Measurements from ENCODE around the gene MED23.

Gene MED23

GRCh38 chr6:131627724-131628682 lies at the start of gene MED23:
MED23 (minus strand) TSS chr6:131628242; CDS start chr6:131628049, 193 bp downstream.
- H3K27ac ChIP-seq: peak within 1 kb of the TSS in 20 of 21 experiments; percentile 61 to 90 (median 81)

GRCh38 chr6:131673184-131673583 lies 45.1 kb upstream of the MED23 start:
- Histone ChIP-seq H3K4me3 (no peak overlapping the region), H3K27ac (no peak overlapping the region)

More at GRCh38 chr6:131627724-131628682, at the start of gene MED23:
- H3K4me3 ChIP-seq: peak within 1 kb of the TSS; percentile 66 to 89 (median 75)

- Histone ChIP-seq H3K4me3 (no peak overlapping the region), H3K27ac (no peak overlapping the region)
Measured at GRCh38 chr6:131669891-131670290, 41.8 kb upstream of the MED23 start.

GRCh38 chr6:131663578-131664165 lies 35.6 kb upstream of the MED23 start:
- Histone ChIP-seq H3K4me3 (no peak overlapping the region), H3K27ac (no peak overlapping the region)

- no peak overlapping the region for H3K27ac ChIP-seq
Measured at GRCh38 chr6:131660195-131660594, 32.2 kb upstream of the MED23 start.

GRCh38 chr6:131658287-131658686 lies 30.2 kb upstream of the MED23 start:
- H3K27ac ChIP-seq: no peak overlapping the region

More at GRCh38 chr6:131660195-131660594, 32.2 kb upstream of the MED23 start:
- H3K4me3 ChIP-seq: no peak overlapping the region

GRCh38 chr6:131657630-131658111 lies 29.6 kb upstream of the MED23 start:
- H3K27ac ChIP-seq: no peak overlapping the region
- no peak overlapping the region for H3K4me3 ChIP-seq

More at GRCh38 chr6:131658287-131658686, 30.2 kb upstream of the MED23 start:
- no peak overlapping the region for H3K4me3 ChIP-seq

GRCh38 chr6:131657222-131657621 lies 29.2 kb upstream of the MED23 start:
- no peak overlapping the region for H3K4me3 ChIP-seq
- H3K27ac ChIP-seq: no peak overlapping the region

GRCh38 chr6:131656667-131657066 lies 28.6 kb upstream of the MED23 start:
- H3K27ac ChIP-seq: no peak overlapping the region
- H3K4me3 ChIP-seq: no peak overlapping the region

- Histone ChIP-seq H3K4me3 (no peak overlapping the region), H3K27ac (no peak overlapping the region)
Measured at GRCh38 chr6:131655951-131656350, 27.9 kb upstream of the MED23 start.

- H3K27ac ChIP-seq: no peak overlapping the region
- no peak overlapping the region for H3K4me3 ChIP-seq
Measured at GRCh38 chr6:131655387-131655786, 27.3 kb upstream of the MED23 start.

- Histone ChIP-seq H3K27ac (no peak overlapping the region), H3K4me3 (no peak overlapping the region)
Measured at GRCh38 chr6:131654326-131654725, 26.3 kb upstream of the MED23 start.

- H3K27ac ChIP-seq: no peak overlapping the region
- H3K4me3 ChIP-seq: no peak overlapping the region
Measured at GRCh38 chr6:131652472-131652871, 24.4 kb upstream of the MED23 start.

GRCh38 chr6:131651782-131652181 lies 23.7 kb upstream of the MED23 start:
- H3K27ac ChIP-seq: no peak overlapping the region
- H3K4me3 ChIP-seq: no peak overlapping the region

GRCh38 chr6:131646249-131646670 lies 18.2 kb upstream of the MED23 start:
- Histone ChIP-seq H3K27ac (no peak overlapping the region), H3K4me3 (no peak overlapping the region)

- H3K27ac ChIP-seq: no peak overlapping the region
- no peak overlapping the region for H3K4me3 ChIP-seq
Measured at GRCh38 chr6:131645846-131646245, 17.8 kb upstream of the MED23 start.

GRCh38 chr6:131644921-131645320 lies 16.9 kb upstream of the MED23 start:
- no peak overlapping the region for H3K4me3 ChIP-seq
- no peak overlapping the region for H3K27ac ChIP-seq

GRCh38 chr6:131643855-131644460 lies 15.9 kb upstream of the MED23 start:
- Histone ChIP-seq H3K4me3 (no peak overlapping the region), H3K27ac (no peak overlapping the region)

GRCh38 chr6:131642987-131643611 lies 15.1 kb upstream of the MED23 start:
- no peak overlapping the region for H3K27ac ChIP-seq

GRCh38 chr6:131642565-131642964 lies 14.5 kb upstream of the MED23 start:
- Histone ChIP-seq H3K4me3 (no peak overlapping the region), H3K27ac (no peak overlapping the region)

More at GRCh38 chr6:131642987-131643611, 15.1 kb upstream of the MED23 start:
- H3K4me3 ChIP-seq: no peak overlapping the region
